GM18502 (cell line): Measurements from ENCODE around the gene CES1.
"Not testable (repeated sequence)": the region's sequence is repeated elsewhere in the genome, so short reads cannot be mapped to it uniquely, and the experiment has no call there.

Experiments
- ATAC-seq: cut with Tn5 transposase; IDR thresholded peaks from one replicate; pipeline ENCODE4 v1.9.1; 2021; ENCODE audit warnings: mild to moderate bottlenecking; ENCODE audit not compliant: unreplicated experiment, poor library complexity

Gene CES1

DNA sequence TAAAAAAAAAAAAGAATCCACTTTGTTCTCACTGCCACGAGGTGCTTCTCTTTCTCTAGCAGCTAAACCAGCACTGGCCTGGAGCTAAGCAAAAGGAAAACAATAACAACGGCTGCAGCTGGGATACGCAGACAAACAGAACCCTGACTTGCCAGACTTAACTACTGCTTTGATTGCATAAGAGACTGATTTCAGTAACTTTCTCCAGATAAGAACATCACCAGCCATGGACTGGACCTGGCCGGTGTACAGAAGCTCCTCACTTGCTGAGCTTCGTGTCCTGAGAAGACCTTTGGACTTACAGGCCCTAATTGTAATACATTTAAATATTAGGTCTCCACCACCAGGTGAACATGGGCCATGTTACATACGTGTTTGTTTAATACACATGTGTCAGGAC, 27.8 kb downstream of the CES1 start:
- not testable (repeated sequence) for ATAC-seq

GRCh38 chr16:55803681-55804080, 29.2 kb downstream of the CES1 start:
- ATAC-seq = not testable (repeated sequence)

GRCh38 chr16:55792934-55793374, 39.9 kb downstream of the CES1 start:
- not testable (repeated sequence) for ATAC-seq

DNA sequence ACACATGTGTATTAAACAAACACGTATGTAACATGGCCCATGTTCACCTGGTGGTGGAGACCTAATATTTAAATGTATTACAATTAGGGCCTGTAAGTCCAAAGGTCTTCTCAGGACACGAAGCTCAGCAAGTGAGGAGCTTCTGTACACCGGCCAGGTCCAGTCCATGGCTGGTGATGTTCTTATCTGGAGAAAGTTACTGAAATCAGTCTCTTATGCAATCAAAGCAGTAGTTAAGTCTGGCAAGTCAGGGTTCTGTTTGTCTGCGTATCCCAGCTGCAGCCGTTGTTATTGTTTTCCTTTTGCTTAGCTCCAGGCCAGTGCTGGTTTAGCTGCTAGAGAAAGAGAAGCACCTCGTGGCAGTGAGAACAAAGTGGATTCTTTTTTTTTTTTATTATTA, 41.4 kb downstream of the CES1 start:
- not testable (repeated sequence) for ATAC-seq

- ATAC-seq = not testable (repeated sequence)
Observed at GRCh38 chr16:55790240-55790639, 42.7 kb downstream of the CES1 start.

DNA sequence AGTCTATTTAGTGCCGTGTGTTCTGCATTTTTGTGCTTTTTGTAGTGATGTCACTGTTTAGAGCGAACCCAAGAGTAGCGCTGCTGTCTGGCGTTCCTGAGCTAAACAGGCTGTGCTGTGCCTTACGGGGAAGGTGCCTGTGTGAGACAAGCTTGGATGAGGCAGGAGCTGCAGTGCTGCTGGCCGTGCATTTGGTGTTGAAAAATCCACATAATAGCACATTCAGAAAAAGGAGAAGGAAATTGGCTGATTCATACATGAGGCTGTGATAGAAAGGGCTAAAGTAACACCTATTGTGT, 50.2 kb downstream of the CES1 start:
- not testable (repeated sequence) for ATAC-seq

DNA sequence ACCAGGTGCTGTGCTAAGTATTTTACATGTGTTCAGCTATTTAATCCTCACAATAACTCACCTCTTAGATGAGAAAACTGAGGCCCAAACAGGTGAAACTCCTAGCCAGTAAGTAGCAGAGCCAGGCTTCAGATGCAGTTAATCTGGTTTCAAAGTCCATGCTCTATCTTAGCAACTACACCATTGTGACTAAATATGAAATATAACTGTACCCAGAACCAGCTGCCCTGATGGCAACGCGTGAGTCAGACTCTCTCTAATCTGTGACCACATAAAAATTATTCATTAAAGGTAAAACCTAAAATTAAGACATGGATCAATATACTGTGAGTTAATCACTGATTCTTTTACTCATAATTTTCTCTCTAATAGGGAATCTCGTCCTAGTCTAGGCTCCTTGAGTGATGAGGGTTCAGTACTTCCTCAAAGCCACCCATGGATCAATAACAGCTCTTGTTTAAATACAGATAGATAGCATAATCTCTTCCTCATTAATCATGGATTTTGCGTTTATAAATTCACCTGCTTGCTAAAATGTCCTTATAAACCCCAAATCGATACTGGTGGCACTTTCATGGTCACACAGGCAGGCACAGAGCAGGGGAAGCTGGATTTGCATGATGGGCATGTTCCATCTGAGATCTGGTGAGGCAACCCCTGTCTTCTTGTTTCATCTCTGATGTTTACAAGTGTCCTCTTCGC, 50.7 kb downstream of the CES1 start:
- not testable (repeated sequence) for ATAC-seq

DNA sequence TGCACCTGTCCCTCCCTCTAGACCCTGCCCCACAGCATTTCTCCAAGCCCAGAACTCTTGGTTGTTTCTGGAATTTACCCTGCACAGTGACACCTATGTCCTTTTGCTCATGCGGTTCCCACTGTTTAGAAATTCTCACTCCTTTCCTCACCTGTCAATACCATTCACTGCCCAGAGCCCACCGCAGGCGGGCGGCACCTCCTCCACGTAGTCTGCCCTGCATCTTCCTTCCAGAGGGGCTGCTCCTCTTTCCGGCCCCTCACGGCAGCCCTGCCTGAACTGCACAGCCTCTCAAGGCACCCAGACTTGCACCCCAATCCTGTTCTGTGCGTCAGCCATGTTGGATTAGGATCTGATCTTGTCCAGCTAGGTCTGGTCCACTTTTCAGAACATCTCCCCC, 51.4 kb downstream of the CES1 start:
- ATAC-seq = not testable (repeated sequence)

GRCh38 chr16:55780095-55780407, 52.8 kb downstream of the CES1 start:
- not testable (repeated sequence) for ATAC-seq

DNA sequence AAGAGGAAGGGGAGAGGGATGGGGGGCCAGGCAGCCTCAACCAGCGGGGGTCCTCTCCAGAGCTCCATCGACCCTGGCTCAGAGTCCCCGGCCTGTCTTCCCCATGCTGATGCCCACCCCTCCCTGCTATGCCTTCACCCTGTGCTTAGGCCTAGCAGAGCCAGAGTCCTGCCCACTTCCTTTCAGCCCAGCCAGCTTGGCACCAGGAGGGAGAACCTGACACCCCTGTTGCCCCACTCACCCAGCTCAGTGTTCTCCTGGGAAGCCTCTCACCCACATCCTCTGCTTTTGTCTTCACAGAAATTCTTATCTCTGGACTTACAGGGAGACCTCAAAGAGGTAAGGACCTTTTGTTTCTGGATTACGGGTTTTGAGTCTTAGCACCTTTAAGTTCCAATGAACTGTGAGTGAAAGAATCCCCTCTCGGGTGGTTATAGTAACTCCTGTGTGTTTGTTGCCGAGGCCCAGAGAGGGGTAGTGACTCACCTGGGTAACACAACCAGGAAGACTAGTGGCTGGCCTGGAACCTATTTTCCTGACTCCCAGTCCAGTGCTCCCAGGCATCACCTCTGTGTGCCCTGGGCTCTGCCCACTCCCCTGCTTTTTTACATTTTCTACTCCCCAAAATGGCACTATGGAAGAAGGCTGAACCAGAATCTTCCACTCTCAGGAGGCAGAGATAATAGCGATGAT, 53.3 kb downstream of the CES1 start:
- ATAC-seq = no peak

DNA sequence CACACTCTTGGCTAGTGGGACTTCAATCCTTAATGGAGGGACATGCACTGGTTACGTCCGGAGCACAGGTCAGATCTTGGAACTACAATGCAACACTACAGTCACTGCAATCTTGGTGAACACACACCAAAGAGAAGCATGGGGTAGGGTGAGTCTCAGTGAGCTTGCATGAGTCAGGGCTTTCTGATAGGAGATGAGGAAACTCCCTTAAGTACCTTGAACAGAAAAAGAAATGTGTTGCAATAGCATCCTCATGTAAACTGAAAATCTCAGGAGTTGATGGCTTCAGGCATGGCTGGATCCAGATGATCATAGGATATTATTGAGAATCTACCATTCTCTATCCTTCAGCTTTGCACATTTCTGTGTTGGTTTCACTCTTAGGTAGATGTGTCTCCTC, 54.1 kb downstream of the CES1 start:
- ATAC-seq = no peak

DNA sequence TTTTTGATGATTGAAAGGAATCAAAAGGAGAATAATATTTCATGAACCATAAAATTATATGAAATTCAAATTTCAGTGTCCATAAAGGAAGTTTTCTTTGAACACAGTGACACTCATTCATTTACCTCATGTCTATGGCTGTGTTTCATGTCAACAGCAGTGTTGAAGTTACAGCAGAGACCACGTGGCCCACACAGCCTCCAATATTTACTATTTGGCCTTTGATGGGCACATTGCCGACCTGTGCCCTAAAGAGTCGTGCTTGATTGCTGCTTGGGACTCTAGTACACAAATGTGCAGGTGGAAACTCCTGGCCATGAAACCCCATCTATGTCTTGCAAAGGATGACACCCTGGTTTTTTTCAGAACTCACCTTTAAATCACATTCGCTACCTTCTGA, 57.0 kb downstream of the CES1 start:
- ATAC-seq = no peak

- ATAC-seq = no peak
Observed at GRCh38 chr16:55773859-55774549, 58.9 kb downstream of the CES1 start.

DNA sequence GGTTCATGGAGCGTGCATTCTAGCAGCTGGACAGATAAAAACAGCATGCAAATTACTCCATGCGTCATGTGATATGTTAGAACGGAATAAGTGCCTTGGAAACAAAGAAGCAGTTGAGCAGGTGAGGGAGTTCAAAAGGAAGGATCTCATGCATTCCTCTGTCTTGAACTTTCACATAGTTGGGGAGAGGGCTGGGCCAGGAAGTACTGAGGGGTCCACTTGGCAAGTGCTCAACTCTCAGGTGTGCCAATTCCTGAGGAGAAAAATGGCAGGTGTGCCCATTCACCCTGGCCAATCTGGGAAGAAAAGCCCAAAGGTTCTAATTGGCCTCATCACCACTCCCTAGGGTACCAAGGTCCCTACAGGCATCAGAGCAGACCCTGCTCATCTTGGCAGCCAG, 67.7 kb downstream of the CES1 start:
- ATAC-seq = no peak

GRCh38 chr16:55760310-55761001, 72.4 kb downstream of the CES1 start:
- no peak for ATAC-seq

- ATAC-seq = not testable (repeated sequence)
Observed at GRCh38 chr16:55759965-55760309, 73.0 kb downstream of the CES1 start.

DNA sequence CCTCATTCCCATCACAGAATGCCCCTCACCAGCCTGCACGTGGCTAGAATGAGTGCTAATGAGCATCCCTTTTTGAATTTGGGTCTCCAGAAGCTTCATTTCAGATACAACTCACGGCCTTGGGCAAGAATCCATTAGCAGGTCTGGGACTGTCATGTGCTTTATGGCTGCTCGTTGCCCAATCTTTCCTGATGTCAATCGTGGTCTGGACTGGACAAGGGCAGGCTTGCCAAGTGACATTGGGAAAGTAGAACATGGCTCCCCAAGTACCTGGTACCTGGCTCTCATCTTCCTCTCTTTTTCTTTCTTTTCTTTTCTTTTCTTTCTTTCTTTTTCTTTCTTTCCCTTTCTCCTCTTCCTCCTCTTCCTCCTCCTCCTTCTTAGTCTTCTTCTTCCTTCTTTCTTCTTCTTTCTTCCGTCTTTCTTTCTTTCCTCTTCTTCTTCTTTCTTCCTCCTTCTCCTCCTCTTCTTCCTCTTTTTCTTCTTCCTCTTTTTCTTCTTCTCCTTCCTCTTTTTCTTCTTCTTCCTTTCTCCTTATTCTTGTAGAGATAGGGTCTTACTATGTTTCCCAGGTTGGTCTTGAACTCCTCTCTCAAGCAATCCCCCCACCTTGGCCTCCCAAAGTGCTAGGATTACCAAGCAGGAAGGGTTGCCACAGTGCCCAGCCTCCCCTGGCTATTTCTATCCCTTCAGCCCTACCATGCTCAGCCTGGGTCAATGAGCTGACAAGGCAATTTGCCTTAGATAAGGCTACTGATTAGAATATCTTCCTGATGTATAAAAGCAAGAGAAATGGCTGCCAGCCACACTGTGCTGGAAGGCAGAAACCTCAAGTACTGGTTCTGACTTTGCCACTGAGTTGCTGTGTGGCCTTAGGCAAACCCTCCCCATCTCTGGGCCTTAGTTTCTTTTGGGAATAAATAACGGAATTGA, 75.0 kb downstream of the CES1 start:
- ATAC-seq = not testable (repeated sequence)

DNA sequence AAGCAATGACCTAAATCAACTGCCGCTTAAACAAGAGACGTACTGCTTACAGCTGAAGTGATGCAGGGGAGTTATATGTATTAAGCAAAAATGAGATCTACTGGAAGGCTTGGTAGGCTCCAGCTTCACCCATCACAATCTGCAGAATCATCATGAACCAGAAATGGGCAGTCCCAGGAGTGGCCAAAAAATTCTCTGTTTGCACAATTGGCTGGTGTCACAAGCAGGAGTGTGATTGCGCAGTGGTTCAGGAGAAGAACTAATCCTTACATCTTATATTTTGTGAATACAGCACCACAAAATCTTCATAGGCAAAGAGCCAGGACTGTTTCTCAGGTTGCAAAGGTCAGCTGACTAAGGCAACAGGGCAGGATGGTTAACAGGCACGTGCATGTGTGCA, 75.9 kb downstream of the CES1 start:
- ATAC-seq = no peak

- no peak for ATAC-seq
Observed at GRCh38 chr16:55754056-55754455, 78.8 kb downstream of the CES1 start.

GRCh38 chr16:55753145-55753631, 79.7 kb downstream of the CES1 start:
- not testable (repeated sequence) for ATAC-seq
